ENCODE measurements around the gene MYH15. TPM values are rescaled to one million over a fixed set of nuclear protein-coding genes. Genes with fewer than 3 reads are reported as not detected.

MYH15 gene
- total RNA-seq, 4 donors from 2014 or later: under 0.01 to 0.22 TPM; not detected in 2

DNA sequence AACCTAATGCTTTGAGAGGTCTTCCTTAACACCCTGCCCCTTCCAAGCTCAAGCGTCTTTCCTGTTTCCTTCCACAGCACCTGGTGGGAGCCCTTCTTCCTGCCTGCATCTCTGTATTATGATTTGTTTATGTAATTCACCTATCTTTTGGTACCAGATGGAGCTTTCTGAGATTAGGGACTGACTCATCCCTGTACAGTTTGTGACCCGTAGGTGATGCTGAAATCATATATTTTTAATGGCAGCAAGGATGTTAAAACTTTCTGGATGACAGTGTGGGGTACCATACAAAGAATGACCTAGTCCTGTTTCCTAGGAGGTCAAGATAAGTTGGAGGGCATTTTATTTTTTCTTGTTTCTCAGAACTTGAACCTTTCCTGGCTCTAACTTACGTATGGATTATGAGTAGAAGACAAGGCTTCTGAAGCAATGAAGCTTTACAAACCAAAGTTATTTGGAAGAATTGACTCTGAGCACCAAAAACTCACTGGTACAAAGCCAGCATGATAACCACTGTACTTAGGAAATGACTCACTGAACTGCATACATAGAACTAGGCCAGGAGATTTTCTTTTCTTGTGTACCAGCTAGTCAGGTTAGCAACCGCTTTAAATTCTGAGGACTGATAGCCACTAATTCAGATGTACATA is 167.4 kb downstream of the MYH15 start:
- H3K4me1 ChIP-seq: no peaks in the 10 kb centered on the region
- no peaks in the 10 kb centered on the region for H3K36me3 ChIP-seq
- H3K27me3 ChIP-seq: no peaks in the 10 kb centered on the region
- H3K4me3 ChIP-seq: no peak overlapping the region
- 67 to 80% methylated on average over 4 of the region's 4 CpGs for WGBS, 2 donors
- DNase-seq (ENCODE audit: low spot score in 2 of 2): no peak
- TF ChIP-seq POLR2A (IDR thresholded peaks at IDR 0.05) (no peak), EP300 (IDR thresholded peaks at IDR 0.05) (no peak)
- TF ChIP-seq, protein P1, sequence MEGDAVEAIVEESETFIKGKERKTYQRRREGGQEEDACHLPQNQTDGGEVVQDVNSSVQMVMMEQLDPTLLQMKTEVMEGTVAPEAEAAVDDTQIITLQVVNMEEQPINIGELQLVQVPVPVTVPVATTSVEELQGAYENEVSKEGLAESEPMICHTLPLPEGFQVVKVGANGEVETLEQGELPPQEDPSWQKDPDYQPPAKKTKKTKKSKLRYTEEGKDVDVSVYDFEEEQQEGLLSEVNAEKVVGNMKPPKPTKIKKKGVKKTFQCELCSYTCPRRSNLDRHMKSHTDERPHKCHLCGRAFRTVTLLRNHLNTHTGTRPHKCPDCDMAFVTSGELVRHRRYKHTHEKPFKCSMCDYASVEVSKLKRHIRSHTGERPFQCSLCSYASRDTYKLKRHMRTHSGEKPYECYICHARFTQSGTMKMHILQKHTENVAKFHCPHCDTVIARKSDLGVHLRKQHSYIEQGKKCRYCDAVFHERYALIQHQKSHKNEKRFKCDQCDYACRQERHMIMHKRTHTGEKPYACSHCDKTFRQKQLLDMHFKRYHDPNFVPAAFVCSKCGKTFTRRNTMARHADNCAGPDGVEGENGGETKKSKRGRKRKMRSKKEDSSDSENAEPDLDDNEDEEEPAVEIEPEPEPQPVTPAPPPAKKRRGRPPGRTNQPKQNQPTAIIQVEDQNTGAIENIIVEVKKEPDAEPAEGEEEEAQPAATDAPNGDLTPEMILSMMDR (IDR thresholded peaks at IDR 0.05): no peak
- H3K9me3 ChIP-seq: no peaks in the 10 kb centered on the region
- H3K27ac ChIP-seq: no peak overlapping the region

DNA sequence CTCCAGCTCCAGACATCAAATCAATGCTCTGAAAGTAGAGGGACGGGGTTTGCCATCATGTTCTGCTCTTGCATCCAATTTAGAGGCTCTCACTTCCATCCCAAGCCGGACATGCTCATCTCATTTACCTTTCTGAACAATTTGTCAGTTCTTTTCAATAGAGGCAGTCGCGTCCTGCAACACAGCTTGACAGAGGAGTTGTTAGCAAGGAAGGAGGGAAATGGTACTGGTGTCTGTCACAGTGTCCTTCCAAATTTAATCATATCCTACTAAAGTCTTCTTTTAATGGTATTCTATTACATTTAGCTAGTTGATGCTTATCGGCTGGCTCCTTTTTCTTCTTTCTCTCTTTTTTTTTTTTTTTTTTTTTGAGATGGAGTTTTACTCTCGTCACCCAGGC is 168.5 kb downstream of the MYH15 start:
- no peaks in the 10 kb centered on the region for H3K27me3 ChIP-seq
- no peaks in the 10 kb centered on the region for H3K36me3 ChIP-seq
- no peak for DNase-seq (ENCODE audit: low spot score in 2 of 2)
- TF ChIP-seq POLR2A (IDR thresholded peaks at IDR 0.05): no peak
- TF ChIP-seq, protein P1 (IDR thresholded peaks at IDR 0.05): no peak
- no peak for TF ChIP-seq EP300 (IDR thresholded peaks at IDR 0.05)
- H3K4me1 ChIP-seq: no peaks in the 10 kb centered on the region
- H3K9me3 ChIP-seq: no peaks in the 10 kb centered on the region
- H3K4me3 ChIP-seq: no peak overlapping the region
- no peak overlapping the region for H3K27ac ChIP-seq
- WGBS, 2 donors: 77 to 83% methylated on average over 6 of the region's 6 CpGs

DNA sequence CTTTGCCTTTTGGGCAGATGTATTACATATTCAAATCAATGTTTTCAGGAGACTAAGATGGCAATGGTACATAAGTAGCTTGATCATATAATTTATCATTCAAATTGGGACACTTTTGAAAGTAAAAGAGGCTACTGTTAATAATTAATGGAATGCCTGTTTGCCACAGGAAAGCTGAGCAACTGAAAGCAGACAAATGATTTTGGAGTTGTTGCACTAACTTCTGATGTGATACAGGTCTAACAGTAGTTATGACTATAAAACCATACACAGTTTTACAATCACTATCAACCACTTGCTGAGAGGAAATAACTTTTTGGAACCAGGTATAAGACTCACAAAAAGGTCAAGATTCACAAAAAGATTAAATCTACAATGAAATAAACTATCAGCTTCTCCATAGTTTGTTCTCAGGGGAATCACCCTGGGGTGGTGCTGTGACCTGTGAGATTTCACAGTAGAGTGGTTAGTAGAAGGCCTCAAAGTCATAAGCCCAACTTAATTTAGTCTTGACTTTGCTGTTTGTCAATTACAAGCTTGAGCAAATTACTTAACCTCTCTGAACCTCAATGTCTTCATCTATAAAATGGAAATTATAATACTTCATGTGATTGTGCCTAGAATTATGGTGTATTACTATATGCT is 171.4 kb downstream of the MYH15 start:
- TF ChIP-seq EP300 (IDR thresholded peaks at IDR 0.05) (no peak), POLR2A (IDR thresholded peaks at IDR 0.05) (no peak)
- TF ChIP-seq, protein P1 (IDR thresholded peaks at IDR 0.05): no peak
- Histone ChIP-seq H3K4me1 (no peaks in the 10 kb centered on the region), H3K27me3 (no peaks in the 10 kb centered on the region), H3K36me3 (no peaks in the 10 kb centered on the region), H3K4me3 (no peak overlapping the region), H3K9me3 (no peaks in the 10 kb centered on the region), H3K27ac (no peak overlapping the region)
- DNase-seq (ENCODE audit: low spot score in 2 of 2): no peak

DNA sequence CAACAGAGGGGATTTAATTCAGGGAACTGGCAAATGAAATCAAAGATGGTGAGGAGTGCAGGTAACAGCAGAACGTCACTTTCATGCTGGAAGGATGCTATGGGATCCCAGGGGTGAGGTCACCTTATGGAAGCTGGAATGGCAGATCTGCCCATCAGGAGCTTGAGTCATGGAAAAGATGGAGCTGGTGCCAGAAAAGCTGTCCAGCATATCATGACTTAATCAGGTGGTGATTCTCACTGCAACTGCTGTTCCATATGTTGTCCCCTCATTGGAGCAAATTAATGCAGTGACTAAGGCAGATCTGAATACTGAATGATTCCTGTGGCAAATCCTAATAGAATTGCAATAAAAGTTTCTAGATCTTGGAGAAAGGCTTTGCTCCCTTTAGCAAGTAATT is 175.7 kb downstream of the MYH15 start:
- H3K36me3 ChIP-seq: no peaks in the 10 kb centered on the region
- WGBS, 2 donors: 86 to 87% methylated on average over 1 of the region's 1 CpG
- no peak for DNase-seq (ENCODE audit: low spot score in 2 of 2)
- no peak overlapping the region for H3K27ac ChIP-seq
- no peaks in the 10 kb centered on the region for H3K4me1 ChIP-seq
- TF ChIP-seq POLR2A (IDR thresholded peaks at IDR 0.05) (no peak), EP300 (IDR thresholded peaks at IDR 0.05) (no peak)
- TF ChIP-seq, protein P1 (IDR thresholded peaks at IDR 0.05): no peak
- H3K27me3 ChIP-seq: no peaks in the 10 kb centered on the region
- H3K9me3 ChIP-seq: no peaks in the 10 kb centered on the region
- H3K4me3 ChIP-seq: no peak overlapping the region

DNA sequence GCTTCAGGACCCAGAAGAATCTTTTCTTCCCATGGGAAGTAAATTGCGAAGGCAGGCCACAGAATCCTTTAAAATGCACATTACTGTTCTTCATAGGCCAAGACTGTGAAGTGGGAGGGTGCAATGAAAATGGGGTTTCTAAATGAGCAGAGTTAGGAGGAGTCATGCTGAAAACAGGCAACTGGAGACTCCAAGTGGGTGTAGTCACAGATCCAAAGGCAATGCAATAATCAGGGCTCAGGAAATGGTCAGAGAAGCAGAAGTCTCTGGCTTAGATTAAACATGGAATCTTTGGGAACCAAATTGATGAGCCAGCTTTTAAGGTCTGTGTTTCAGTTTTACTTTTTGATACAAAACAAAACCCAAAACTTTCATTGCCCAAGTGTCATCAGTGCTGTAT is 176.4 kb downstream of the MYH15 start:
- no peak overlapping the region for H3K4me3 ChIP-seq
- no peak for DNase-seq (ENCODE audit: low spot score in 2 of 2)
- no peaks in the 10 kb centered on the region for H3K27me3 ChIP-seq
- TF ChIP-seq, protein P1 (IDR thresholded peaks at IDR 0.05): no peak
- no peak for TF ChIP-seq POLR2A (IDR thresholded peaks at IDR 0.05)
- TF ChIP-seq EP300 (IDR thresholded peaks at IDR 0.05): no peak
- no peaks in the 10 kb centered on the region for H3K9me3 ChIP-seq
- H3K27ac ChIP-seq: no peak overlapping the region
- H3K36me3 ChIP-seq: no peaks in the 10 kb centered on the region
- 83 to 89% methylated on average over 1 of the region's 1 CpG for WGBS, 2 donors
- H3K4me1 ChIP-seq: no peaks in the 10 kb centered on the region

All from tibial nerve (tissue), 4 donors.